Spinal cord (tissue), 10 donors: ENCODE data around the gene FADS2. TPM values are rescaled to one million over a fixed set of nuclear protein-coding genes. Genes with fewer than 3 reads are reported as not detected.

Experiments used
- DNase-seq, 6 donors: peaks; one replicate each; pipeline versions ENCODE4 v3.0.0 to v3.0.0-alpha.2; 2013 to 2015; ENCODE audit warnings: low spot score in 6 of 6, low read depth in 4 of 6
- H3K27ac ChIP-seq: one replicate; pipeline ENCODE4 v1.5.1; 2013; ENCODE audit warnings: low read depth, low read length, control low read depth
- H3K27me3 ChIP-seq: one replicate; pipeline ENCODE4 v1.6.1; 2013; ENCODE audit warnings: low read length; ENCODE audit not compliant: control insufficient read depth, insufficient read depth
- H3K36me3 ChIP-seq: one replicate; pipeline ENCODE4 v1.6.1; 2013; ENCODE audit warnings: low read length; ENCODE audit not compliant: control insufficient read depth, insufficient read depth
- H3K4me1 ChIP-seq: one replicate; pipeline ENCODE4 v1.6.1; 2013; ENCODE audit warnings: low read length; ENCODE audit not compliant: control insufficient read depth, insufficient read depth
- H3K4me3 ChIP-seq: one replicate; pipeline ENCODE4 v1.5.1; 2013; ENCODE audit warnings: low read depth, low read length, control low read depth
- H3K9me3 ChIP-seq: one replicate; pipeline ENCODE4 v1.6.1; 2013; ENCODE audit warnings: low read length; ENCODE audit not compliant: control insufficient read depth, insufficient read depth
- WGBS: methylation state at CpG from one replicate; pipeline ENCODE4 v1.1.5; 2013; ENCODE audit warnings: missing lambda C conversion rate; ENCODE audit not compliant: insufficient coverage; 5-methylcytosine and 5-hydroxymethylcytosine counted together
- long read RNA-seq, 4 donors: transcript quantifications; one replicate each; lab custom pipeline, GENCODE V29; 2026
- polyA plus RNA-seq, 2 donors: library from polyadenylated mRNA; unstranded; fragments of 120-200 nt; gene quantifications; one replicate each; pipeline ENCODE4 v1.2.1, GENCODE V29; 2013; ENCODE audit not compliant: insufficient read length in 2 of 2
- total RNA-seq, 2 donors: library from RNA; depleted of rRNA in 1 of 2; stranded (reverse); fragments of 120-200 nt in 1 of 2; fragments of >200 nt in 1 of 2; gene quantifications; one replicate each; pipeline versions ENCODE4 v1.2.3 to v1.2.4, GENCODE V29; 2013 to 2014
- donor health status: healthy.

Gene FADS2
- total RNA-seq (100 to 1,000 TPM; 125 to 138 TPM), polyA plus RNA-seq (100 to 1,000 TPM; 448 to 452 TPM)
- long read RNA-seq, donor 1, transcript FADS2-202 (12 exons, 3,630 nt): major isoform, 77 of 184 reads
- long read RNA-seq, donor 1, transcript FADS2-209 (10 exons, 1,703 nt): minor isoform, 10 of 184 reads
- long read RNA-seq, donor 1, partial matches to known transcripts: 77 of 184 reads
- long read RNA-seq, donor 1, other reads (novel, unspliced or antisense): 18 of 184 reads
- long read RNA-seq, donor 2, full-length matches to known transcripts: 32 of 114 reads
- long read RNA-seq, donor 2, partial matches to known transcripts: 76 of 114 reads
- long read RNA-seq, donor 2, other reads (novel, unspliced or antisense): 6 of 114 reads
- long read RNA-seq, donor 3, full-length matches to known transcripts: 24 of 173 reads
- long read RNA-seq, donor 3, partial matches to known transcripts: 149 of 173 reads
- long read RNA-seq, donor 3, other reads (novel, unspliced or antisense): 0 of 173 reads
- long read RNA-seq, donor 4, full-length matches to known transcripts: 10 of 70 reads
- long read RNA-seq, donor 4, partial matches to known transcripts: 60 of 70 reads
- long read RNA-seq, donor 4, other reads (novel, unspliced or antisense): 0 of 70 reads

DNA sequence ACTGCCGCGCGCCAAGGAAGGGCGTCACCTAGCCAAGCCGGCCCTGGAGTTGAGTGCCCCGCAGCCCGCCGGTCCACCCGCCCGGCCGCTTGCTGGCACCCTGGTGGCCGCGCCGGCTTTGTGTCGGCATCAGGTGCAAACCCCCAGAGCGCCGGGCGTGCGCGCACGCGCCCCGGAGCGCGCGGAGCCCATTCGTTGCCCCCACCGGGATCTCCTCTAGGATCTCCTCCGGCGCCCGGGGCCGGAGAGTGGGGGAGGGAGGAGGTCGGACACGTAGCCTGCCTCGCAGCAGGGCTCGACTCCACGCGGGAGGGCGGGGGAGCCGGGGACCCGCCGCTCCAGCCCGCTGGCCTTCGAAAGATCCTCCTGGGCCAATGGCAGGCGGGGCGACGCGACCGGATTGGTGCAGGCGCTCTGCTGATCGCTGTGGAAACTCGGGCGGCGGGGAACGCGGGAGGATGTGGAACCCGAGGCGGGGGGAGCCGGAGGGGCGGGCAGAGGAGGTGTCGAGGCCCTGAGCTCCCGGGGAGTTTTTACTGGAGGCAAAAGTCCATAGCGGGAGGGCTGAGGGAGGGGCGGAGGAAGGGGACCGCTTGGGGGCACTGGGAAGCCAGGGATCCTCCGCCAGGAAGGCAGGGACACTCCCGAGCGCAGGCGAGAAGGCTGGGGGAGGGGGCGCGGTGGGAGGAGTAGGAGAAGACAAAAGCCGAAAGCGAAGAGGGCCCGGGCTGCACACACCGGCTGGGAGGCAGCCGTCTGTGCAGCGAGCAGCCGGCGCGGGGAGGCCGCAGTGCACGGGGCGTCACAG lies at the start of gene FADS2:
Gene FADS2 (plus strand): TSS at position 730 of the 808 bp plus-strand sequence. CDS start 91 bp downstream, outside the sequence.
- no peaks in the 10 kb centered on the region for H3K27me3 ChIP-seq
- under 1% methylated on average over 83 of the region's 83 CpGs for WGBS
- peak within 1 kb of the TSS; percentile 97 for H3K4me3 ChIP-seq
- H3K27ac ChIP-seq: peak within 1 kb of the TSS; percentile 98
- H3K36me3 ChIP-seq: peaks cover 12% of the 10 kb centered on the region
- H3K9me3 ChIP-seq: no peaks in the 10 kb centered on the region
- H3K4me1 ChIP-seq: peaks cover 54% of the 10 kb centered on the region
- peak; percentile 88 to 99 (median 94) for DNase-seq

DNA sequence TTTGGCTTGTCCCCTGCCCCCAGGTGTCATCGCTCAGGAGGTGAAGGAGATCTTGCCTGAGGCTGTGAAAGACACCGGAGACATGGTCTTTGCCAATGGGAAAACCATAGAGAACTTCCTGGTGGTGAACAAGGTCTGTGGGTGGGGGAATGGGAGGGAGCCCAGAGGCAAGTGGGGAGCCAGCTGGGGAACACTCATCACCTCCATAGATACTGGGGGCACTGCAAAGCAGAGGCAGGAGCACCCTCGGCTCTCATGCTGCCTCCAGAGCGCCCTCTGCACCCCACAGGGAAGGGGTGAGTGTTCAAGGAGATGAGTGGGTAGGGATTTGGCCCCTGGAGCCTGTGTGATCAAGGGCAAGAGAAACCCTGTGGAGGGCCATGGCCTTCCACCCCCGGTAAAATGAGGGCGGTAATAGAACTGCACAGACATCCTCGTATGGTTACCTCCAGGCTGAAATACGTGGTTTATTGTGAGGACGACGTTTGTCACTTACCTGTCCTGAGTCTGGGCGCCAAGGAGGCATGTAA lies 49.7 kb upstream of the FADS2 start:
- WGBS: 91% methylated on average over 10 of the region's 11 CpGs
- no peak for DNase-seq
- H3K27ac ChIP-seq: no peak overlapping the region
- H3K4me1 ChIP-seq: peaks cover 31% of the 10 kb centered on the region
- no peak overlapping the region for H3K4me3 ChIP-seq
- no peaks in the 10 kb centered on the region for H3K27me3 ChIP-seq
- H3K9me3 ChIP-seq: no peaks in the 10 kb centered on the region
- H3K36me3 ChIP-seq: peaks cover 55% of the 10 kb centered on the region

DNA sequence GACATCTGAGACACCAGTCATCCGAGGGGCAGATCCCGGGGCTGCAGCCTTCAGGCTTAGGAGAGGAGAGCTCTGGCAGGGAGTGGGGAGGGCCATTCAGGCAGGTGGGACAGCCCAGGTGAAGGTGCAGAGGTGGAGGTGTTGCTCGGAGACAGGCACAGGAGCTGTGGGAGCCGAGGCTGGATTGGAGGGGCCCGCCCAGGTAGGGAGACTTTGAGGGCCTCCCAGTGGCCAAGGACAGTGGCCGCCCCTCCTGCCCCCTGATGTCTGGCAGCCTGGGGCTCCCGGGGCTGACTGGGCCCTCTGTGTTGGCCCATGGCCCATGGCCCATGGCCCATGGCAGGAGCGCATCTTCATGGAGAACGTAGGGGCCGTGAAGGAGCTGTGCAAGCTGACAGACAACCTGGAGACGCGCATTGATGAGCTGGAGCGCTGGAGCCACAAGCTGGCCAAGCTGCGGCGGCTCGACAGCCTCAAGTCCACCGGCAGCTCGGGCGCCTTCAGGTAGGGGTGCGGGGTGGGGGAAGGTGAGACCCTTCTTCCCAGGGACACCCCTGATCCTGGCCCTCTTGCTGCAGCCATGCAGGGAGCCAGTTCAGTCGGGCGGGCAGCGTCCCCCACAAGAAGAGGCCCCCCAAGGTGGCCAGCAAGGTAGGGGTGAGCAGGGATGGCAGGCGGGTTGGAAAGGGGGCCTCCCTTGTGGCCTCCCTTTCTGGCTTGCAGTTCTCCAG lies 49.0 kb upstream of the FADS2 start:
- no peak overlapping the region for H3K27ac ChIP-seq

DNA sequence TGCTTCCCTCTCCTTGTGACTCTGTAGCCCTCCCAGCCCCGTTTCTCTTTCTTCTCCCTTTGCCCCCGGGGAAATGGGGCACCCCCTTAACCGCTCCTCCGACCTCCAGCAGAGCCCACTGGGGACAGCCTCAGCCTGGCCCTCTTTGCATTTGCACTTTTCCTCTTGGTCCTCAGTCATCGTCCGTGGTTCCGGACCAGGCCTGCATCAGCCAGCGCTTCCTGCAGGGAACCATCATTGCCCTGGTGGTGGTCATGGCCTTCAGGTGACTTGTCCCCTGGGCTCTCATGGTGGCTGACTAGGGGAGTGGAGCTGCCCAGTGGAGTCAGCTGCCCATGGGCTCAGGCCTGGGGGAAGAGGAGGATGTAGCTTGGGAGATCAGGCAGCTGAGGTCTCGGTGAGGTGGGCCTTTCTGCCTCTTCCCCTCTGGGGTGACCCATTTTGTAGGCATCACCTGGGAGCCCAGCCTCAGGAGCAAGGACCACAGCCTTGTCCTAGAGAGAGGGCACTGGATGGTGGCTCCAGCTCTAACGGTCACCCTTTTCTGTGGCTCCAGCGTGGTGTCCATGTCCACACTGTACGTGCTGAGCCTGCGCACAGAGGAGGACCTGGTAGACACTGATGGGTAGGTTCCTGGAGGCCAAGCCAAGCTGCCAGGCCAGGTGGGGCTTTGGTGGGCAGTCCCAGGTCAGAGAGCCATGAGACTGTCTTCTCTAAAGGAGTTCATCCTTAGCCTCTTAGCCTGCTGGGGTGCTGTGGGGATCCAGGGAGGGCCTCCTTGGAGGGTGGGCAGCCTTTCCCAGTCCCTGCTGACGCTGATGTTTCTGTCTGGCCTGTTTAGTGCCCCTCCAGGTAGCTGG lies 48.2 kb upstream of the FADS2 start:
- DNase-seq: no peak
- Histone ChIP-seq H3K4me1 (peaks cover 21% of the 10 kb centered on the region), H3K27ac (no peak overlapping the region), H3K36me3 (peaks cover 68% of the 10 kb centered on the region), H3K9me3 (no peaks in the 10 kb centered on the region), H3K4me3 (no peak overlapping the region), H3K27me3 (no peaks in the 10 kb centered on the region)
- WGBS: 87% methylated on average over 14 of the region's 14 CpGs

More for the DNA sequence above, 49.0 kb upstream of the FADS2 start:
- Histone ChIP-seq H3K27me3 (no peaks in the 10 kb centered on the region), H3K4me1 (peaks cover 24% of the 10 kb centered on the region), H3K36me3 (peaks cover 60% of the 10 kb centered on the region), H3K9me3 (no peaks in the 10 kb centered on the region), H3K4me3 (no peak overlapping the region)
- no peak for DNase-seq
- WGBS: 83% methylated on average over 14 of the region's 24 CpGs

DNA sequence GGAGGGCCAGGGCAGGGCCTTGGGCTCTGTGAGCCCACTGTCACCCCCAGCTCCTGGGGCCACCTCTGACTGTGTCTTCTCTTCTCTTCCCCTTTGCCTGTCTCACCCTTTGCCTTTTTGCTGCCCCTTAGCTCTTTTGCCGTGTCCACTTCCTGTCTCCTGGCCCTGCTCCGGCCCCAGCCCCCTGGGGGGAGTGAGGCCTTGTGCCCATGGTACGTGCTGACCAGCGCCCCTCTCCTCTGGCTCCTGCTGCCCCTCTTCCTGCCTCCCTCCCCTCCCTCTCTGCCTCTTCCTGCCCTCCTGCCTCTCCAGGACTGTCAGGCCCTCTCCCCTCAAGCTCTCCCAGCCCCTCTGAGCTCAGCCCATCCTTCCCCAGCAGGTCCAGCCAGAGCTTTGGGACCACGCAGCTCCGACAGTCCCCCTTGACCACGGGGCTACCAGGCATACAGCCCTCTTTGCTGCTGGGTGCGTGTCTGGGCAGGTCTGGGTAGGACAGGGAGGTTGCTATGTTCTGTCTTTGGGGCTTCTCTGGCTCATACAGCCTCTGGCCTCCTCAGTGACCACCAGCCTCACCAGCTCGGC lies 47.4 kb upstream of the FADS2 start:
- WGBS: 78% methylated on average over 9 of the region's 9 CpGs
- Histone ChIP-seq H3K27me3 (no peaks in the 10 kb centered on the region), H3K27ac (no peak overlapping the region), H3K4me1 (peaks cover 17% of the 10 kb centered on the region), H3K9me3 (no peaks in the 10 kb centered on the region), H3K4me3 (no peak overlapping the region), H3K36me3 (peaks cover 75% of the 10 kb centered on the region)
- DNase-seq: no peak

DNA sequence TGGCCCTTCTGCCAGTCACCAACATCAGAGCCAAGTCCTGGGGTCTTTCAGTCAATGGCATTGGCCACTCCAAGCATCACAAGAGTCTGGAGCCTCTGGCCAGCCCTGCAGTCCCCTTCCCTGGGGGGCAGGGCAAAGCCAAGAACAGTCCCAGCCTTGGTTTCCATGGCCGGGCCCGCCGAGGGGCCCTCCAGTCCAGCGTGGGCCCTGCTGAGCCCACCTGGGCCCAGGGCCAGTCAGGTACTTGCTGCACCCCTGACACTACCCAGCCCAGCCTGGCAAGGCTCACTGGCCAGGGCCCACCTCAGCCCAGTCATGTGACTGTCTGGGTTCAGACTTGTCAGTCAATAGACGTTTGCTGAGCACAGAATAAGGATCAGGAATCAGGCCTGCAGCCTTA lies 46.5 kb upstream of the FADS2 start:
- 87% methylated on average over 4 of the region's 5 CpGs for WGBS
- peaks cover 17% of the 10 kb centered on the region for H3K4me1 ChIP-seq
- peaks cover 79% of the 10 kb centered on the region for H3K36me3 ChIP-seq
- H3K4me3 ChIP-seq: no peak overlapping the region
- H3K27me3 ChIP-seq: no peaks in the 10 kb centered on the region
- no peak overlapping the region for H3K27ac ChIP-seq
- DNase-seq: no peak
- no peaks in the 10 kb centered on the region for H3K9me3 ChIP-seq

DNA sequence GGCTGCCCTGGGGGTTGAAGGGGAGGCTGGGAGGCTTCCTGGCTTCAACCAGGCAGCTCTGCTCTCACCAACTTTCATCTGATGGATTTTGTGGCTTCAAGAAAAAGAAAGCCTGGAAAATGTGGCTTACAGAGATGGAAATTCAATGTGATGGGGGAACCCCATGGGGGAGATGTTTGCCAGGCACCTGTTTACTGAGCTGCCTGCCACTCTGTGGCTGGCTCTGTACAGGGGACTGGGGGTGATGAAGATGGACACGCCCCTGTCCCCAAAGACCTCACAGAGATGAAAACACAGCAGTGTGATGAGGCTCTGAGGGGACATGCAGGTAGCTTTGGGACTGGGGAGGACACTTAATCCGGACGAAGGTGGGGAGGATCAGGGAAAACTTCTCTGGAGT lies 45.8 kb upstream of the FADS2 start:
- 100% methylated on average over 2 of the region's 3 CpGs for WGBS
- Histone ChIP-seq H3K9me3 (no peaks in the 10 kb centered on the region), H3K4me3 (no peak overlapping the region), H3K27ac (no peak overlapping the region), H3K36me3 (peaks cover 84% of the 10 kb centered on the region), H3K4me1 (peaks cover 12% of the 10 kb centered on the region), H3K27me3 (no peaks in the 10 kb centered on the region)
- no peak for DNase-seq

DNA sequence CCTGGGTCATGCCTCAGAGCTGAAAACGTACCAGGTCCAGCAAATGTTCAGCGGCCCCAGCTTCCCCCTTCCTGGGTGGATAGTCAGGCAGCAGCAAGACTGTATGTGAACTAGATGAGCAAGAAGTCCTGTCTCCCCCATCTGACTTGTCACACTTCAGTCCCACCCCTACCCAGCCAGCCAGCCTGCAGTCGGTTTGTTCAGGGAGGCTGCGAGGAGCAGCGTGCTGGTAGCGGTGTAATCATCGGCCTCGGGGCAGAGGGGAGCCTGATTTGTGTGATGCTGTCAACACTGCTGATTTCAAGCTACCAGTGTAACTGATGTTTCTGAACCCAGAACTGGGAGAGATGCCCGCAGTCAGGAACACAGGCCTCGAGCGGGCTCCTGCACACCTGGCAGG lies 45.3 kb upstream of the FADS2 start:
- DNase-seq: no peak
- Histone ChIP-seq H3K27ac (no peak overlapping the region), H3K4me1 (peaks cover 8% of the 10 kb centered on the region), H3K36me3 (peaks cover 86% of the 10 kb centered on the region), H3K4me3 (no peak overlapping the region), H3K27me3 (no peaks in the 10 kb centered on the region), H3K9me3 (no peaks in the 10 kb centered on the region)
- WGBS: 85% methylated on average over 11 of the region's 11 CpGs
